Right atrium auricular region (tissue), 2 donors: Measurements from ENCODE around the gene METTL26. TPM values are rescaled to one million over a fixed set of nuclear protein-coding genes. Genes with fewer than 3 reads are reported as not detected.

Source experiments
- DNase-seq: peaks from one replicate; pipeline ENCODE4 v3.0.0-alpha.2; 2019; ENCODE audit warnings: low spot score
- H3K27ac ChIP-seq, 2 donors: fragments of 200-600 bp; sonication (generic); 1 replicate in 1 of 2; 2 replicates in 1 of 2; pipeline ENCODE4 v1.5.1; 2016 to 2019
- H3K27me3 ChIP-seq, 2 donors: fragments of 200-600 bp; sonication (generic); one replicate each; pipeline versions ENCODE4 v1.5.1 to v1.6.0; 2017 to 2019
- H3K36me3 ChIP-seq: fragments of 200-600 bp; sonication (generic); one replicate; pipeline ENCODE4 v1.5.1; 2016
- H3K4me1 ChIP-seq, 2 donors: fragments of 200-600 bp; sonication (generic); one replicate each; pipeline versions ENCODE4 v1.5.1 to v1.6.0; 2017 to 2019
- H3K4me3 ChIP-seq, 2 donors: fragments of 200-600 bp; sonication (generic); 1 replicate in 1 of 2; 2 replicates in 1 of 2; pipeline ENCODE4 v1.5.1; 2017 to 2019; ENCODE audit warnings: mild to moderate bottlenecking in 1 of 2, moderate library complexity in 1 of 2
- H3K9me3 ChIP-seq, 2 donors: fragments of 200-600 bp; sonication (generic); one replicate each; pipeline ENCODE4 v1.5.1; 2019
- CTCF ChIP-seq, 2 donors: fragments of 200-600 bp; sonication (generic); IDR thresholded peaks; one replicate each; pipeline ENCODE4 v1.5.1; 2019; ENCODE audit warnings: antibody characterized with exemption in 2 of 2
- total RNA-seq, 2 donors: library from RNA; depleted of rRNA; stranded (reverse); fragments of >200 nt; gene quantifications; one replicate each; pipeline ENCODE4 v1.1.0, GENCODE V29; 2016

METTL26 gene
- total RNA-seq, 2 donors from 2014 or later: 103 to 137 TPM

GRCh38 chr16:634996-635395, 1.1 kb downstream of the METTL26 start:
- peaks cover 6% of the 10 kb centered on the region for H3K36me3 ChIP-seq
- no peak overlapping the region for H3K27ac ChIP-seq
- no peaks in the 10 kb centered on the region for H3K9me3 ChIP-seq
- H3K4me1 ChIP-seq: peaks cover 0 to 43% of the 10 kb centered on the region in 2 donors
- H3K27me3 ChIP-seq: no peaks in the 10 kb centered on the region
- TF ChIP-seq CTCF (IDR thresholded peaks at IDR 0.05): no peak
- H3K4me3 ChIP-seq: peak overlapping the region in 1 of 2 donors; percentile 85
- no peak for DNase-seq

- Histone ChIP-seq H3K4me3 (no peak overlapping the region), H3K36me3 (peaks cover 6% of the 10 kb centered on the region), H3K9me3 (no peaks in the 10 kb centered on the region), H3K27me3 (no peaks in the 10 kb centered on the region), H3K4me1 (peaks cover 0 to 51% of the 10 kb centered on the region in 2 donors), H3K27ac (no peak overlapping the region)
- TF ChIP-seq CTCF (IDR thresholded peaks at IDR 0.05): no peak
- DNase-seq: no peak
These were observed 1.9 kb downstream of the METTL26 start for GRCh38 chr16:634051-634670.

- Histone ChIP-seq H3K4me1 (peaks cover 0 to 52% of the 10 kb centered on the region in 2 donors), H3K4me3 (no peak overlapping the region), H3K36me3 (peaks cover 11% of the 10 kb centered on the region), H3K9me3 (no peaks in the 10 kb centered on the region), H3K27me3 (no peaks in the 10 kb centered on the region), H3K27ac (no peak overlapping the region)
- no peak for DNase-seq
- TF ChIP-seq CTCF (IDR thresholded peaks at IDR 0.05): no peak
These were observed 2.6 kb downstream of the METTL26 start for GRCh38 chr16:633336-634050.

GRCh38 chr16:632486-633335, 3.4 kb downstream of the METTL26 start:
- Histone ChIP-seq H3K27ac (no peak overlapping the region), H3K4me1 (peaks cover 0 to 45% of the 10 kb centered on the region in 2 donors), H3K9me3 (no peaks in the 10 kb centered on the region), H3K4me3 (no peak overlapping the region), H3K27me3 (no peaks in the 10 kb centered on the region), H3K36me3 (peaks cover 11% of the 10 kb centered on the region)
- TF ChIP-seq CTCF (IDR thresholded peaks at IDR 0.05): no peak
- DNase-seq: no peak

GRCh38 chr16:631808-632358, 4.2 kb downstream of the METTL26 start:
- TF ChIP-seq CTCF (IDR thresholded peaks at IDR 0.05): no peak
- H3K36me3 ChIP-seq: peaks cover 11% of the 10 kb centered on the region
- peaks cover 0 to 46% of the 10 kb centered on the region in 2 donors for H3K4me1 ChIP-seq
- no peaks in the 10 kb centered on the region for H3K9me3 ChIP-seq
- no peaks in the 10 kb centered on the region for H3K27me3 ChIP-seq
- H3K4me3 ChIP-seq: no peak overlapping the region
- no peak for DNase-seq
- H3K27ac ChIP-seq: no peak overlapping the region
